Endothelial cell (in vitro differentiated cells): Measurements from ENCODE around the gene NUDT14. TPM values are rescaled to one million over a fixed set of nuclear protein-coding genes. Genes with fewer than 3 reads are reported as not detected.

ENCODE experiments used
- DNase-seq: peaks from one replicate; pipeline ENCODE4 v3.0.0; 2021; ENCODE audit warnings: low spot score
- H3K27ac Mint-ChIP-seq: one replicate; pipeline ENCODE4 v1.8.0; 2021; ENCODE audit warnings: mixed read lengths, inconsistent platforms; ENCODE audit not compliant: unreplicated experiment
- H3K27me3 Mint-ChIP-seq: one replicate; pipeline ENCODE4 v1.8.0; 2021; ENCODE audit warnings: mild to moderate bottlenecking, moderate library complexity, mixed read lengths, inconsistent platforms; ENCODE audit not compliant: unreplicated experiment
- H3K36me3 Mint-ChIP-seq: one replicate; pipeline ENCODE4 v1.8.0; 2021; ENCODE audit warnings: mild to moderate bottlenecking, low read depth, mixed read lengths, inconsistent platforms; ENCODE audit not compliant: unreplicated experiment
- H3K4me1 Mint-ChIP-seq: one replicate; pipeline ENCODE4 v1.8.0; 2021; ENCODE audit warnings: mild to moderate bottlenecking, mixed read lengths, inconsistent platforms; ENCODE audit not compliant: unreplicated experiment
- H3K4me3 Mint-ChIP-seq: one replicate; pipeline ENCODE4 v1.8.0; 2021; ENCODE audit warnings: mild to moderate bottlenecking, mixed read lengths, inconsistent platforms; ENCODE audit not compliant: unreplicated experiment
- H3K9me3 Mint-ChIP-seq: one replicate; pipeline ENCODE4 v1.8.0; 2021; ENCODE audit warnings: mixed read lengths, inconsistent platforms; ENCODE audit not compliant: unreplicated experiment
- total RNA-seq: library from RNA; stranded (reverse); fragmentation: NEBNext Ultra II Directional; extraction: Animal tissue kit (Norgen Biotek cat#: 25700); gene quantifications from one replicate; pipeline ENCODE4 v1.2.1, GENCODE V29; 2021; ENCODE audit not compliant: unreplicated experiment
- TF ChIP-seq, protein P1 (sequence below): fragments of 200-600 bp; sonication (generic); IDR thresholded peaks from one replicate; pipeline ENCODE4 v1.5.0; 2021; ENCODE audit warnings: antibody characterized with exemption; ENCODE audit not compliant: unreplicated experiment

The NUDT14 gene
- total RNA-seq, 1 donor from 2014 or later: 135 TPM

GRCh38 chr14:105200074-105200473 is 19.0 kb upstream of the NUDT14 start:
- no peak for DNase-seq
- Mint-ChIP-seq H3K9me3 (no peaks in the 10 kb centered on the region), H3K4me1 (peaks cover 43% of the 10 kb centered on the region), H3K27ac (no peak overlapping the region), H3K36me3 (no peaks in the 10 kb centered on the region), H3K27me3 (peaks cover 23% of the 10 kb centered on the region), H3K4me3 (peak overlapping the region; percentile 21)
- TF ChIP-seq, protein P1, sequence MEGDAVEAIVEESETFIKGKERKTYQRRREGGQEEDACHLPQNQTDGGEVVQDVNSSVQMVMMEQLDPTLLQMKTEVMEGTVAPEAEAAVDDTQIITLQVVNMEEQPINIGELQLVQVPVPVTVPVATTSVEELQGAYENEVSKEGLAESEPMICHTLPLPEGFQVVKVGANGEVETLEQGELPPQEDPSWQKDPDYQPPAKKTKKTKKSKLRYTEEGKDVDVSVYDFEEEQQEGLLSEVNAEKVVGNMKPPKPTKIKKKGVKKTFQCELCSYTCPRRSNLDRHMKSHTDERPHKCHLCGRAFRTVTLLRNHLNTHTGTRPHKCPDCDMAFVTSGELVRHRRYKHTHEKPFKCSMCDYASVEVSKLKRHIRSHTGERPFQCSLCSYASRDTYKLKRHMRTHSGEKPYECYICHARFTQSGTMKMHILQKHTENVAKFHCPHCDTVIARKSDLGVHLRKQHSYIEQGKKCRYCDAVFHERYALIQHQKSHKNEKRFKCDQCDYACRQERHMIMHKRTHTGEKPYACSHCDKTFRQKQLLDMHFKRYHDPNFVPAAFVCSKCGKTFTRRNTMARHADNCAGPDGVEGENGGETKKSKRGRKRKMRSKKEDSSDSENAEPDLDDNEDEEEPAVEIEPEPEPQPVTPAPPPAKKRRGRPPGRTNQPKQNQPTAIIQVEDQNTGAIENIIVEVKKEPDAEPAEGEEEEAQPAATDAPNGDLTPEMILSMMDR: no peak

DNA sequence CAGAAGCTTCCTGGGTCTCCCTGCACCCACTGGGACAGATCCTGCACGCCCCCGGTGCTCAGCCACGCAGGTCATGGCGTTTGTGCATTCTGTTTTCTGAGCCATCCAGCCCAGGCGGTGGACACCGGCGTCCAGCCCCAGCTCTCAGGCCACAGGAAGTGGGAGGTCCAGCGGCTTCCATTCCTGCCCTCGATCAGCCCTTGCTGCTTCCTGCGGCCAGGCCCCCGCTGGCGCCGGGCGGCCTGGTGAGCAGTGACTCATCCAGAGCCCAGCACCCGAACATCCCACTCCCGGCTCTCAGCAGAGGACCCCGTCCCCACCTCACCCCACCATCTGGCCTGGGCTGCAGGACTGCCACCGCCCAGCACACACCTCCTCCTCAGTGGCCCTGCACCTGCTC is 18.0 kb upstream of the NUDT14 start:
- DNase-seq: no peak
- Mint-ChIP-seq H3K27me3 (peaks cover 30% of the 10 kb centered on the region), H3K27ac (peak overlapping the region; percentile 84), H3K9me3 (no peaks in the 10 kb centered on the region), H3K4me1 (peaks cover 51% of the 10 kb centered on the region), H3K4me3 (peak overlapping the region; percentile 73), H3K36me3 (no peaks in the 10 kb centered on the region)
- TF ChIP-seq, protein P1: no peak

GRCh38 chr14:105198588-105198987 is 17.5 kb upstream of the NUDT14 start:
- peaks cover 32% of the 10 kb centered on the region for H3K27me3 Mint-ChIP-seq
- TF ChIP-seq, protein P1: peak; percentile 49
- peak overlapping the region; percentile 84 for H3K27ac Mint-ChIP-seq
- peak overlapping the region; percentile 73 for H3K4me3 Mint-ChIP-seq
- no peak for DNase-seq
- H3K36me3 Mint-ChIP-seq: no peaks in the 10 kb centered on the region
- H3K4me1 Mint-ChIP-seq: peaks cover 56% of the 10 kb centered on the region
- no peaks in the 10 kb centered on the region for H3K9me3 Mint-ChIP-seq

DNA sequence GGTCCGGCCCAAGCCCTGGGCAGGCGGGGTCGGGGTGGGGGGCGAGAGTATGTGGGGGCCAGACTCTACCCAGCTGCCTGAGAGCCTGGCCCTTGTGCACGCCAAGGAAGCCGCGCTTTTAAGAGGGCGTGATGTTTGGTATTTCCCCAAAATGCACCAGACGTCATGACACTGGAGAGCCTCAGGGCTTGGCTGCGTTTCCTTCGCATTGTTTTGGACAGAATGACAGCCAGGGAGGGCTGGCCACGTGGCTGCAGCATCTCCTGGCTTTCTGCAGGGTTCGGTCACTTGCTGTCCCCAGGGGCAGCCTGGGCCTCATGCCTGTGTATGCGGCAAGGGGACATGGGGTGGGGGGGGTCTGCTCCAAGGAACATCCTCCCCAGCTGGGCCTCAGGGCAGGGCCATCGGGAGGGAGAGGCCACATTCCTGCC is 16.1 kb upstream of the NUDT14 start:
- DNase-seq: no peak
- no peak overlapping the region for H3K4me3 Mint-ChIP-seq

DNA sequence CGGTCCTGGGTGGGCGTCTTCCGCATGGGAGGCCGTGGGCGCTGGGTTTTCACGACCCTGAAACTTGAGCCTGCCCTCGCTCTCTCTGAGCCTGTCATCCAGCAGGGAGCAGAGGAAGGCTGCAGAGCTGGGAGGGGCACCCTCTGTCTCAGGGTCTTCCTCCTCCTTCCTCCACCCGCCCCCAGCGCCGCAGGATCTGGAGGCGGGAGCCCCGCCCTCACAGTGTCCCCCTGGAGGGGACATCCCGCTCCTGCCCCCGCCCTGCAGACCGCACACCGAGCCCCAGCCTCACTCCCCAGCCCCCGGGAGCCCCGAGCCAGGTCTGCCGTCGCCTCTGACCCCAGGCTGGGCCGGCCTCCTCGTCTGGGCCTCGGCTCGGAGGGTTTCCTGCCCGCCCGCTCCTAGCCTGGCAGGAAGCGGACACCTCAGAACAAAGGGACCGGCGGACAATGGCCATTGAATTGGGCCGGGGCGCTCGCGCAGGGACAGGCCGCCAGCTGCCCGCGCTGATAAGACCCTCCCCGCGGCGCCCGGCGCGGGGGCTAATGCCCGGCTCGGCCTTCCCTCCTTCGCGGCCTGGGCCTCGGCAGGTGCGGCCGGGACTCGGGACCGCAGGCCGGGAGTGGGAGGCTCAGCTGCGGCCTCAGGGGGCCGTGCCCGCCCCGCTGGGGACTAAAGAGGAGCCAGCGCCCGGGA is 15.3 kb upstream of the NUDT14 start:
- H3K27ac Mint-ChIP-seq: peak overlapping the region; percentile 97
- H3K4me1 Mint-ChIP-seq: peaks cover 48% of the 10 kb centered on the region
- peaks cover 32% of the 10 kb centered on the region for H3K27me3 Mint-ChIP-seq
- H3K4me3 Mint-ChIP-seq: no peak overlapping the region
- TF ChIP-seq, protein P1: no peak
- peak; percentile 95 for DNase-seq
- no peaks in the 10 kb centered on the region for H3K36me3 Mint-ChIP-seq
- no peaks in the 10 kb centered on the region for H3K9me3 Mint-ChIP-seq

More for the DNA sequence above, 16.1 kb upstream of the NUDT14 start:
- Mint-ChIP-seq H3K4me1 (peaks cover 52% of the 10 kb centered on the region), H3K27ac (peak overlapping the region; percentile 57), H3K27me3 (peaks cover 32% of the 10 kb centered on the region), H3K36me3 (no peaks in the 10 kb centered on the region), H3K9me3 (no peaks in the 10 kb centered on the region)
- TF ChIP-seq, protein P1: no peak
